Fibroblast of lung (primary cell): Measurements from ENCODE around the gene FCF1. TPM values are rescaled to one million over a fixed set of nuclear protein-coding genes. Genes with fewer than 3 reads are reported as not detected.

Source experiments
- DNase-seq, 2 donors: peaks; one replicate each; pipeline versions ENCODE4 v3.0.0 to v3.0.0-alpha.2; 2010; ENCODE audit warnings: low read depth in 2 of 2
- H2AFZ ChIP-seq: 2 replicates; pipeline ENCODE4 v1.5.1; 2012; ENCODE audit warnings: low read length, control low read depth, inconsistent platforms
- H3K27ac ChIP-seq: 2 replicates; pipeline ENCODE4 v1.5.1; 2011; ENCODE audit warnings: low read length, control low read depth; ENCODE audit not compliant: insufficient read depth
- H3K27me3 ChIP-seq: 2 replicates; pipeline ENCODE4 v1.5.1; 2011; ENCODE audit warnings: mild to moderate bottlenecking, low read length; ENCODE audit not compliant: control insufficient read depth, insufficient read depth
- H3K36me3 ChIP-seq: 2 replicates; pipeline ENCODE4 v1.5.1; 2011; ENCODE audit warnings: low read length; ENCODE audit not compliant: control insufficient read depth, insufficient read depth
- H3K4me1 ChIP-seq: 2 replicates; pipeline ENCODE4 v1.5.1; 2011; ENCODE audit warnings: low read length; ENCODE audit not compliant: control insufficient read depth, insufficient read depth; ENCODE audit errors: extremely low read depth
- H3K4me2 ChIP-seq: 2 replicates; pipeline ENCODE4 v1.5.1; 2011; ENCODE audit warnings: low read length, control low read depth; ENCODE audit not compliant: insufficient read depth; ENCODE audit errors: extremely low read depth
- H3K4me3 ChIP-seq, 4 experiments: fragments of 200-600 bp in 1 of 4; sonication (generic) in 1 of 4; replicated peaks in 1 of 4; 2 replicates each; pipeline ENCODE4 v1.5.1; 2011 to 2016; ENCODE audit warnings: low read length in 4 of 4, low read depth in 3 of 4, mild to moderate bottlenecking in 3 of 4, control low read depth in 2 of 4, inconsistent platforms in 1 of 4, mixed read lengths in 1 of 4; ENCODE audit not compliant: insufficient read depth in 1 of 4; ENCODE audit errors: control extremely low read depth in 1 of 4
- H3K79me2 ChIP-seq: 2 replicates; pipeline ENCODE4 v1.5.1; 2012; ENCODE audit warnings: mild to moderate bottlenecking, low read length, inconsistent platforms; ENCODE audit not compliant: control insufficient read depth, insufficient read depth
- H3K9ac ChIP-seq: 2 replicates; pipeline ENCODE4 v1.5.1; 2011; ENCODE audit warnings: mild to moderate bottlenecking, low read length, control low read depth; ENCODE audit not compliant: insufficient read depth
- H3K9me3 ChIP-seq: 2 replicates; pipeline ENCODE4 v1.5.1; 2012; ENCODE audit warnings: low read depth, low read length; ENCODE audit not compliant: control insufficient read depth, insufficient read depth
- H4K20me1 ChIP-seq: 2 replicates; pipeline ENCODE4 v1.5.1; 2011; ENCODE audit warnings: low read length; ENCODE audit not compliant: control insufficient read depth, insufficient read depth; ENCODE audit errors: extremely low read depth
- EZH2 ChIP-seq: IDR thresholded peaks from 2 replicates; pipeline ENCODE4 v1.5.1; 2012; ENCODE audit warnings: low read length, control low read depth, mild to moderate bottlenecking; ENCODE audit errors: missing control alignments
- polyA plus RNA-seq, 2 donors: library from polyadenylated mRNA; depleted of rRNA in 1 of 2; stranded (reverse) in 1 of 2; unstranded in 1 of 2; fragments of >200 nt; gene quantifications; 2 replicates each; pipeline ENCODE4 v1.2.1, GENCODE V29; 2011 to 2012; ENCODE audit warnings: missing spikeins in 1 of 2
- total RNA-seq: library from RNA; depleted of rRNA; stranded (reverse); fragments of >200 nt; gene quantifications from 2 replicates; pipeline ENCODE4 v1.2.1, GENCODE V29; 2014
- TF ChIP-seq, protein P1 (sequence below), 2 donors: IDR thresholded peaks in 1 of 2; conservative IDR thresholded peaks in 1 of 2; 1 replicate in 1 of 2; 2 replicates in 1 of 2; pipeline ENCODE4 v1.5.1; 2011 to 2012; ENCODE audit warnings: low read length in 2 of 2, control low read depth in 1 of 2, inconsistent platforms in 1 of 2, low read depth in 1 of 2, mild to moderate bottlenecking in 1 of 2

FCF1 gene
- total and polyA plus RNA-seq, 2 donors (not counting 1 experiment from before 2014, with no cell fraction given), result 29.2 to 67.2 TPM

DNA sequence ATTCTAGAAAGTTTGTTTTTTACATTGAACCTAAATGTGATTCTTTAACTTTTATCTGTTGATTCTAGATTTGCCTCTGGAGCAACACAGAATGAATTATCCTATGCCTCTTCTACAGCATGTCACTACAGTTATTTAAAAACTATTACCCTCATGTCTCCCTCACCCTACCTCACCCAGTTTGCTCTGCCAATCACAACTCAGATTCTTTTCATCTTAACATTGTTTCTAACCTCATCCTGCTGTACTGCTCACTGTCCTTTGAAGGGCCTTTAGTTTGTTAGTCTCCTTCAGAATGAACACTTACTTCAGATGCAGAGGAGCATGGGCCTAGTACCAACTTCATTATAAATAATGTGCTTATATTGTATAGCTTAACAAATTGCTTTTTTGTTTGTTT lies 71.7 kb downstream of the FCF1 start:
- H3K36me3 ChIP-seq, result peaks cover 11% of the 10 kb centered on the region
- H3K79me2 ChIP-seq, result peaks cover 3% of the 10 kb centered on the region

GRCh38 chr14:74785056-74785613 lies 72.2 kb downstream of the FCF1 start:
- H3K4me2 ChIP-seq, result no peak overlapping the region
- H3K4me3 ChIP-seq, result no peak overlapping the region
- no peak overlapping the region for H3K27ac ChIP-seq
- H3K27me3 ChIP-seq, result no peaks in the 10 kb centered on the region
- H2AFZ ChIP-seq, result no peak overlapping the region
- H3K4me1 ChIP-seq, result no peaks in the 10 kb centered on the region
- H4K20me1 ChIP-seq, result no peaks in the 10 kb centered on the region
- H3K79me2 ChIP-seq, result peaks cover 5% of the 10 kb centered on the region
- TF ChIP-seq, protein P1, sequence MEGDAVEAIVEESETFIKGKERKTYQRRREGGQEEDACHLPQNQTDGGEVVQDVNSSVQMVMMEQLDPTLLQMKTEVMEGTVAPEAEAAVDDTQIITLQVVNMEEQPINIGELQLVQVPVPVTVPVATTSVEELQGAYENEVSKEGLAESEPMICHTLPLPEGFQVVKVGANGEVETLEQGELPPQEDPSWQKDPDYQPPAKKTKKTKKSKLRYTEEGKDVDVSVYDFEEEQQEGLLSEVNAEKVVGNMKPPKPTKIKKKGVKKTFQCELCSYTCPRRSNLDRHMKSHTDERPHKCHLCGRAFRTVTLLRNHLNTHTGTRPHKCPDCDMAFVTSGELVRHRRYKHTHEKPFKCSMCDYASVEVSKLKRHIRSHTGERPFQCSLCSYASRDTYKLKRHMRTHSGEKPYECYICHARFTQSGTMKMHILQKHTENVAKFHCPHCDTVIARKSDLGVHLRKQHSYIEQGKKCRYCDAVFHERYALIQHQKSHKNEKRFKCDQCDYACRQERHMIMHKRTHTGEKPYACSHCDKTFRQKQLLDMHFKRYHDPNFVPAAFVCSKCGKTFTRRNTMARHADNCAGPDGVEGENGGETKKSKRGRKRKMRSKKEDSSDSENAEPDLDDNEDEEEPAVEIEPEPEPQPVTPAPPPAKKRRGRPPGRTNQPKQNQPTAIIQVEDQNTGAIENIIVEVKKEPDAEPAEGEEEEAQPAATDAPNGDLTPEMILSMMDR (conservative IDR thresholded peaks at IDR 0.05 in 1 of 2, IDR thresholded peaks at IDR 0.05 in 1 of 2; ENCODE audit: low read depth in 1 of 2, low read length in 2 of 2), result no peak
- no peak for TF ChIP-seq EZH2
- no peak for DNase-seq
- H3K9me3 ChIP-seq, result no peaks in the 10 kb centered on the region
- peaks cover 11% of the 10 kb centered on the region for H3K36me3 ChIP-seq
- no peak overlapping the region for H3K9ac ChIP-seq

More for the DNA sequence above, 71.7 kb downstream of the FCF1 start:
- Histone ChIP-seq H3K4me1 (no peaks in the 10 kb centered on the region), H3K9me3 (no peaks in the 10 kb centered on the region), H3K4me3 (no peak overlapping the region), H4K20me1 (no peaks in the 10 kb centered on the region), H3K9ac (no peak overlapping the region), H3K27ac (no peak overlapping the region), H2AFZ (no peak overlapping the region), H3K4me2 (no peak overlapping the region), H3K27me3 (no peaks in the 10 kb centered on the region)
- no peak for DNase-seq
- TF ChIP-seq EZH2, result no peak
- TF ChIP-seq, protein P1 (conservative IDR thresholded peaks at IDR 0.05 in 1 of 2, IDR thresholded peaks at IDR 0.05 in 1 of 2; ENCODE audit: low read depth in 1 of 2, low read length in 2 of 2), result no peak

GRCh38 chr14:74786796-74787315 lies 73.9 kb downstream of the FCF1 start:
- no peak for DNase-seq
- Histone ChIP-seq H3K27ac (no peak overlapping the region), H3K79me2 (peaks cover 9% of the 10 kb centered on the region), H3K4me3 (no peak overlapping the region), H3K4me2 (no peak overlapping the region), H3K9ac (no peak overlapping the region), H3K4me1 (no peaks in the 10 kb centered on the region), H2AFZ (no peak overlapping the region), H3K36me3 (peaks cover under 1% of the 10 kb centered on the region), H3K9me3 (no peaks in the 10 kb centered on the region), H3K27me3 (no peaks in the 10 kb centered on the region), H4K20me1 (no peaks in the 10 kb centered on the region)
- TF ChIP-seq, protein P1 (conservative IDR thresholded peaks at IDR 0.05 in 1 of 2, IDR thresholded peaks at IDR 0.05 in 1 of 2; ENCODE audit: low read depth in 1 of 2, low read length in 2 of 2), result no peak
- TF ChIP-seq EZH2, result no peak

Other genes with a start within 250 kb of the FCF1 start
- gene NPC2, start 219.8 kb upstream of the FCF1 start, total RNA-seq, result 238 and 363 TPM in 2 replicates
- 275 and 299 TPM in 2 replicates for gene NPC2, start 219.8 kb upstream of the FCF1 start, polyA plus RNA-seq
- 11.7 and 17.7 TPM in 2 replicates for gene ISCA2, start 219.4 kb upstream of the FCF1 start, total RNA-seq
- 32.1 and 35.5 TPM in 2 replicates for gene ISCA2, start 219.4 kb upstream of the FCF1 start, polyA plus RNA-seq
- 243 and 514 TPM in 2 replicates for gene LTBP2, start 100.9 kb upstream of the FCF1 start, total RNA-seq
- gene LTBP2, start 100.9 kb upstream of the FCF1 start, polyA plus RNA-seq, result 108 and 112 TPM in 2 replicates
- 23.4 and 28.2 TPM in 2 replicates for gene AREL1, start 64 bp upstream of the FCF1 start, total RNA-seq
- 36.5 and 40.8 TPM in 2 replicates for gene AREL1, start 64 bp upstream of the FCF1 start, polyA plus RNA-seq
- gene YLPM1, start 50.2 kb downstream of the FCF1 start, total RNA-seq, result 26.5 and 31.9 TPM in 2 replicates
- gene YLPM1, start 50.2 kb downstream of the FCF1 start, polyA plus RNA-seq, result 9.7 and 13.6 TPM in 2 replicates
- gene PROX2, start 163.0 kb downstream of the FCF1 start, total RNA-seq, result not detected in 2 replicates
- 0.01 TPM in 1 of 2 replicates, not detected in the other for gene PROX2, start 163.0 kb downstream of the FCF1 start, polyA plus RNA-seq
- gene DLST, start 168.8 kb downstream of the FCF1 start, total RNA-seq, result 47.0 and 95.3 TPM in 2 replicates
- gene DLST, start 168.8 kb downstream of the FCF1 start, polyA plus RNA-seq, result 214 and 236 TPM in 2 replicates
- gene RPS6KL1, start 210.1 kb downstream of the FCF1 start, total RNA-seq, result 0.26 and 1.2 TPM in 2 replicates
- gene RPS6KL1, start 210.1 kb downstream of the FCF1 start, polyA plus RNA-seq, result 0.52 and 1.4 TPM in 2 replicates
- gene PGF, start 242.5 kb downstream of the FCF1 start, total RNA-seq, result 4.6 and 7.6 TPM in 2 replicates
- gene PGF, start 242.5 kb downstream of the FCF1 start, polyA plus RNA-seq, result 0.84 and 1.1 TPM in 2 replicates